K562 (cell line): ENCODE data around the gene SNX17. TPM values are rescaled to one million over a fixed set of nuclear protein-coding genes. Genes with fewer than 3 reads are reported as not detected.

ENCODE experiments used
- ATF1 ChIP-seq, 2 experiments: fragments of 450-650 bp in 1 of 2; IDR thresholded peaks; 2 replicates each; pipeline ENCODE4 v1.6.1; 2016; ENCODE audit warnings: missing compliant biosample characterization in 1 of 2, missing genetic modification characterization in 1 of 2
- CBX8 ChIP-seq: fragments of 200-600 bp; sonication (generic); IDR thresholded peaks from 2 replicates; pipeline ENCODE4 v1.6.1; 2012; ENCODE audit warnings: borderline replicate concordance, mixed run types, low read depth, mild to moderate bottlenecking, moderate library complexity, mixed read lengths, low read length, control low read depth, inconsistent platforms; ENCODE audit not compliant: poor library complexity, severe bottlenecking; ENCODE audit errors: extremely low read depth
- DNMT1 ChIP-seq: fragments of 450-650 bp; IDR thresholded peaks from 2 replicates; pipeline ENCODE4 v1.6.1; 2016; ENCODE audit warnings: antibody characterized with exemption, mild to moderate bottlenecking
- ELF2 ChIP-seq: fragments of 250-450 bp; sonication (Bioruptor Pico); IDR thresholded peaks from 2 replicates; pipeline ENCODE4 v1.5.0; 2021; ENCODE audit warnings: mild to moderate bottlenecking
- ETS2 ChIP-seq: IDR thresholded peaks from 2 replicates; pipeline ENCODE4 v1.6.1; 2016; ENCODE audit warnings: borderline replicate concordance, missing genetic modification characterization, mild to moderate bottlenecking, moderate library complexity, missing compliant biosample characterization; ENCODE audit not compliant: poor library complexity, severe bottlenecking
- FOXA3 ChIP-seq, 2 experiments: fragments of 450-650 bp in 1 of 2; sonication (generic) in 1 of 2; formaldehyde crosslinking; IDR thresholded peaks in 1 of 2; conservative IDR thresholded peaks in 1 of 2; 2 replicates each; pipeline versions ENCODE4 v1.4.0 to v1.8.0; 2020 to 2022; ENCODE audit warnings: mild to moderate bottlenecking in 2 of 2, missing genetic modification reagents in 1 of 2
- ILF3 ChIP-seq: fragments of 450-650 bp; IDR thresholded peaks from 2 replicates; pipeline ENCODE4 v1.6.1; 2018; ENCODE audit warnings: antibody characterized with exemption, mild to moderate bottlenecking, moderate library complexity, borderline replicate concordance
- MTA1 ChIP-seq: fragments of 450-650 bp; IDR thresholded peaks from 2 replicates; pipeline ENCODE4 v1.6.1; 2017; ENCODE audit warnings: borderline replicate concordance
- PRMT5 ChIP-seq: sonication (generic); formaldehyde crosslinking; IDR thresholded peaks from 2 replicates; pipeline ENCODE4 v1.5.0; 2020; ENCODE audit warnings: missing genetic modification reagents
- PTRF ChIP-seq: fragments of 450-650 bp; IDR thresholded peaks from 2 replicates; pipeline ENCODE4 v1.6.1; 2016; ENCODE audit warnings: mild to moderate bottlenecking, missing genetic modification characterization, missing compliant biosample characterization
- PURB ChIP-seq: sonication (generic); formaldehyde crosslinking; IDR thresholded peaks from 2 replicates; pipeline ENCODE4 v1.9.0; 2021; ENCODE audit warnings: low read depth, mild to moderate bottlenecking, missing genetic modification reagents
- RBM14 ChIP-seq: fragments of 200-400 bp; formaldehyde crosslinking; IDR thresholded peaks from 2 replicates; pipeline ENCODE4 v1.6.1; 2018; ENCODE audit warnings: low read depth, mild to moderate bottlenecking, low read length, moderate library complexity, borderline replicate concordance; ENCODE audit not compliant: insufficient read depth
- RBM15 ChIP-seq: fragments of 200-400 bp; formaldehyde crosslinking; IDR thresholded peaks from 2 replicates; pipeline ENCODE4 v1.6.1; 2018; ENCODE audit warnings: mild to moderate bottlenecking, low read length, moderate library complexity; ENCODE audit not compliant: insufficient read depth
- SAFB ChIP-seq: fragments of 200-400 bp; formaldehyde crosslinking; IDR thresholded peaks from 2 replicates; pipeline ENCODE4 v1.6.1; 2017; ENCODE audit warnings: low read depth, low read length, borderline replicate concordance
- SLC30A9 ChIP-seq: fragments of 250-450 bp; sonication (Bioruptor Pico); IDR thresholded peaks from 2 replicates; pipeline ENCODE4 v1.8.0; 2022; ENCODE audit warnings: mild to moderate bottlenecking, moderate library complexity
- SP1 ChIP-seq: sonication (generic); formaldehyde crosslinking; IDR thresholded peaks from 2 replicates; pipeline ENCODE4 v1.8.1; 2022; ENCODE audit warnings: mild to moderate bottlenecking, missing genetic modification reagents
- TAF9B ChIP-seq: fragments of 450-650 bp; IDR thresholded peaks from 2 replicates; pipeline ENCODE4 v1.6.1; 2018; ENCODE audit warnings: mild to moderate bottlenecking; ENCODE audit not compliant: partially characterized antibody
- TBP ChIP-seq: optimal IDR thresholded peaks from 2 replicates; pipeline ENCODE3; 2011; ENCODE audit warnings: low read depth, low read length, improper control_type of control experiment
- TEAD1 ChIP-seq, 2 experiments: fragments of 450-650 bp in 1 of 2; sonication (generic) in 1 of 2; formaldehyde crosslinking; IDR thresholded peaks; 2 replicates each; pipeline versions ENCODE4 v1.4.0 to v1.8.0; 2020 to 2022; ENCODE audit warnings: mild to moderate bottlenecking in 2 of 2, missing genetic modification reagents in 1 of 2
- TEAD2 ChIP-seq: fragments of 450-650 bp; IDR thresholded peaks from 2 replicates; pipeline ENCODE4 v1.6.1; 2016; ENCODE audit warnings: missing genetic modification characterization, control low read depth, missing compliant biosample characterization
- ZFX ChIP-seq: sonication (generic); formaldehyde crosslinking; IDR thresholded peaks from 2 replicates; pipeline ENCODE4 v1.8.0; 2022; ENCODE audit warnings: mild to moderate bottlenecking, missing genetic modification reagents, moderate library complexity
- ZKSCAN8 ChIP-seq: fragments of 200-800 bp; sonication (Bioruptor generic); IDR thresholded peaks from 2 replicates; pipeline ENCODE4 v1.6.1; 2016; ENCODE audit warnings: missing genetic modification characterization, missing compliant biosample characterization
- ZNF511 ChIP-seq: sonication (generic); formaldehyde crosslinking; IDR thresholded peaks from 2 replicates; pipeline ENCODE4 v1.8.0; 2022; ENCODE audit warnings: mild to moderate bottlenecking, missing genetic modification reagents
- ZNF551 ChIP-seq: fragments of 250-450 bp; sonication (Bioruptor Pico); IDR thresholded peaks from 2 replicates; pipeline ENCODE4 v1.5.0; 2021; ENCODE audit warnings: mild to moderate bottlenecking, moderate library complexity
- ZNF639 ChIP-seq, 2 experiments: fragments of 200-800 bp in 1 of 2; sonication (Bioruptor generic) in 1 of 2; sonication (generic) in 1 of 2; formaldehyde crosslinking in 1 of 2; IDR thresholded peaks in 1 of 2; conservative IDR thresholded peaks in 1 of 2; 2 replicates each; pipeline versions ENCODE4 v1.5.0 to v1.6.1; 2016 to 2020; ENCODE audit warnings: missing compliant biosample characterization in 1 of 2, missing genetic modification characterization in 1 of 2, missing genetic modification reagents in 1 of 2
- ZNF764 ChIP-seq: fragments of 250-450 bp; sonication (Bioruptor Pico); IDR thresholded peaks from 2 replicates; pipeline ENCODE4 v1.4.0; 2020; ENCODE audit warnings: low read depth, mild to moderate bottlenecking, moderate library complexity
- polyA plus RNA-seq, 8 experiments: library from polyadenylated mRNA; depleted of rRNA in 4 of 8; stranded (reverse) in 5 of 8; unstranded in 3 of 8; fragments of >200 nt; fragmentation: Nextera tagmentation in 2 of 8; fragmentation: Illumina TruSeq in 1 of 8; extraction: Ambion mirVana in 2 of 8; extraction: Trizol in 1 of 8; gene quantifications; 2 replicates each; pipeline versions ENCODE4 v1.2.1 to v1.2.3, GENCODE V29; 2011 to 2014; ENCODE audit warnings: inconsistent platforms in 1 of 8, missing spikeins in 1 of 8
- total RNA-seq, 7 experiments: library from RNA; depleted of rRNA in 6 of 7; stranded (reverse); fragments of >200 nt in 6 of 7; fragmentation: Illumina TruSeq in 2 of 7; extraction: Trizol in 2 of 7; gene quantifications; 2 replicates each; pipeline versions ENCODE4 v1.2.1 to v1.2.3, GENCODE V29; 2011 to 2021; ENCODE audit warnings: low replicate concordance in 1 of 7

Gene SNX17
- total and polyA plus RNA-seq, 9 of the 15 experiments (the other 6 are each of a cell fraction or from before 2014, with no cell fraction given) = 3.0 to 75.7 (median 54.6) TPM

- TF ChIP-seq ILF3 = no peak
- no peak for TF ChIP-seq PRMT5
- TF ChIP-seq ETS2 (tag) = no peak
- no peak for TF ChIP-seq ELF2 (CRISPR knock-in tag)
- TF ChIP-seq PTRF (tag) = no peak
- peak; percentile 100 for TF ChIP-seq SP1 (CRISPR knock-in tag)
- no peak for TF ChIP-seq ZKSCAN8 (CRISPR knock-in tag)
- TF ChIP-seq TEAD1 (CRISPR knock-in tag; IDR thresholded peaks at IDR 0.05) = peak in 1 of 2 experiments; percentile 78; a peak in 2 of 4 replicates
- TF ChIP-seq ZNF511 (CRISPR knock-in tag) = peak; percentile 78
- peak; percentile 89 for TF ChIP-seq SAFB
- TF ChIP-seq TEAD2 (tag) = no peak
- no peak for TF ChIP-seq SLC30A9
- 0 out of 2 replicates have a peak, but pooled peaks have one; percentile 70 for TF ChIP-seq RBM14
- TF ChIP-seq RBM15 = no peak
- TF ChIP-seq DNMT1 = no peak
- no peak for TF ChIP-seq ZNF764 (CRISPR knock-in tag)
- no peak for TF ChIP-seq CBX8
- TF ChIP-seq MTA1 = no peak
- TF ChIP-seq ATF1 (CRISPR knock-in tag; IDR thresholded peaks at IDR 0.05) = no peak; the same call in 1 of the 2 replicates
- peak; percentile 96 for TF ChIP-seq ATF1 (tag; IDR thresholded peaks at IDR 0.05)
- TF ChIP-seq FOXA3 (CRISPR knock-in tag; conservative IDR thresholded peaks at IDR 0.05 in 1 of 2, IDR thresholded peaks at IDR 0.05 in 1 of 2) = peak in 1 of 2 experiments; percentile 82; a peak in 1 of 4 replicates
- TF ChIP-seq ZNF551 (CRISPR knock-in tag) = no peak
- TF ChIP-seq PURB (CRISPR knock-in tag) = no peak
- peak in 1 of 2 experiments; percentile 88; a peak in 2 of 4 replicates for TF ChIP-seq ZNF639 (CRISPR knock-in tag; conservative IDR thresholded peaks at IDR 0.05 in 1 of 2, IDR thresholded peaks at IDR 0.05 in 1 of 2)
- TF ChIP-seq TBP = peak; percentile 83
- TF ChIP-seq TAF9B = peak; percentile 88
- TF ChIP-seq ZFX (CRISPR knock-in tag) = no peak; the same call in none of the 2 replicates
Measured at GRCh38 chr2:27370026-27370815, at the start of gene SNX17, which contains the start of gene EIF2B4 (continued).
